Astrocyte (in vitro differentiated cells and primary cell): ENCODE data around the gene ADM. TPM values are rescaled to one million over a fixed set of nuclear protein-coding genes. Genes with fewer than 3 reads are reported as not detected.

Source experiments
- DNase-seq: peaks from one replicate; pipeline ENCODE4 v3.0.0-alpha.2; 2010; ENCODE audit warnings: low read depth
- FAIRE-seq: peaks from 2 replicates; lab custom pipeline; 2011; peaks lifted over from hg19 to GRCh38; lab: Jason Lieb, UNC
- H2AFZ ChIP-seq: 2 replicates; pipeline ENCODE4 v1.6.0; 2012; ENCODE audit warnings: low read depth, low read length, inconsistent platforms
- H3K27ac ChIP-seq: 2 replicates; pipeline ENCODE4 v1.5.1; 2011; ENCODE audit warnings: low read depth, low read length, inconsistent platforms
- H3K27me3 ChIP-seq: 2 replicates; pipeline ENCODE4 v1.6.0; 2011; ENCODE audit warnings: low read length, inconsistent platforms; ENCODE audit not compliant: insufficient read depth
- H3K36me3 ChIP-seq: 2 replicates; pipeline ENCODE4 v1.5.1; 2011; ENCODE audit warnings: low read length, inconsistent platforms; ENCODE audit not compliant: insufficient read depth
- H3K4me1 ChIP-seq: 2 replicates; pipeline ENCODE4 v1.5.1; 2011; ENCODE audit warnings: low read length, inconsistent platforms; ENCODE audit not compliant: insufficient read depth
- H3K4me2 ChIP-seq: 2 replicates; pipeline ENCODE4 v1.6.0; 2012; ENCODE audit warnings: low read length, inconsistent platforms
- H3K4me3 ChIP-seq: 2 replicates; pipeline ENCODE4 v1.5.1; 2011; ENCODE audit warnings: low read depth, mild to moderate bottlenecking, low read length, inconsistent platforms; ENCODE audit not compliant: insufficient read depth
- H3K79me2 ChIP-seq: 2 replicates; pipeline ENCODE4 v1.6.0; 2012; ENCODE audit warnings: mild to moderate bottlenecking, low read length, inconsistent platforms; ENCODE audit not compliant: insufficient read depth
- H3K9ac ChIP-seq: 2 replicates; pipeline ENCODE4 v1.6.0; 2012; ENCODE audit warnings: mild to moderate bottlenecking, low read length, inconsistent platforms
- H3K9me3 ChIP-seq: 2 replicates; pipeline ENCODE4 v1.5.1; 2012; ENCODE audit warnings: low read depth, mild to moderate bottlenecking, low read length, inconsistent platforms; ENCODE audit not compliant: insufficient read depth
- H4K20me1 ChIP-seq: 2 replicates; pipeline ENCODE4 v1.6.0; 2012; ENCODE audit warnings: low read length, inconsistent platforms; ENCODE audit not compliant: insufficient read depth
- H3K27ac Mint-ChIP-seq: one replicate; pipeline ENCODE4 v1.8.0; 2021; ENCODE audit warnings: mild to moderate bottlenecking, mixed read lengths; ENCODE audit not compliant: unreplicated experiment
- H3K27me3 Mint-ChIP-seq: one replicate; pipeline ENCODE4 v1.8.0; 2021; ENCODE audit warnings: low read depth, mixed read lengths; ENCODE audit not compliant: unreplicated experiment
- H3K36me3 Mint-ChIP-seq: one replicate; pipeline ENCODE4 v1.8.0; 2021; ENCODE audit warnings: low read depth, mixed read lengths; ENCODE audit not compliant: unreplicated experiment
- H3K4me1 Mint-ChIP-seq: one replicate; pipeline ENCODE4 v1.8.0; 2021; ENCODE audit warnings: low read depth, mixed read lengths; ENCODE audit not compliant: unreplicated experiment
- H3K4me3 Mint-ChIP-seq: one replicate; pipeline ENCODE4 v1.8.0; 2021; ENCODE audit warnings: mild to moderate bottlenecking, moderate library complexity, mixed read lengths; ENCODE audit not compliant: unreplicated experiment
- H3K9me3 Mint-ChIP-seq: one replicate; pipeline ENCODE4 v1.8.0; 2021; ENCODE audit warnings: mild to moderate bottlenecking, mixed read lengths; ENCODE audit not compliant: unreplicated experiment
- CTCF ChIP-seq: IDR thresholded peaks from 2 replicates; pipeline ENCODE4 v1.5.1; 2011; ENCODE audit warnings: low read depth, mild to moderate bottlenecking, inconsistent platforms, low read length, moderate library complexity; ENCODE audit not compliant: insufficient read depth
- EZH2 ChIP-seq: IDR thresholded peaks from 2 replicates; pipeline ENCODE4 v1.6.1; 2012; ENCODE audit warnings: mild to moderate bottlenecking, low read length, inconsistent platforms; ENCODE audit not compliant: insufficient read depth
- total RNA-seq: library from RNA; stranded (reverse); gene quantifications from 2 replicates; pipeline ENCODE4 v1.2.1, GENCODE V29; 2021

ADM gene
- total RNA-seq, 1 donor from 2014 or later: 78.7 TPM

GRCh38 chr11:10314199-10315072, 9.6 kb downstream of the ADM start:
- FAIRE-seq (no peak), DNase-seq (peak; percentile 60)
- Histone ChIP-seq H3K36me3 (no peaks in the 10 kb centered on the region), H4K20me1 (no peaks in the 10 kb centered on the region), H3K4me3 (no peak overlapping the region), H3K79me2 (no peaks in the 10 kb centered on the region), H3K4me2 (no peak overlapping the region), H3K27me3 (no peaks in the 10 kb centered on the region), H3K9me3 (no peaks in the 10 kb centered on the region), H3K27ac (no peak overlapping the region), H3K4me1 (peaks cover 3% of the 10 kb centered on the region), H3K9ac (no peak overlapping the region), H2AFZ (no peak overlapping the region)
- Mint-ChIP-seq H3K36me3 (no peaks in the 10 kb centered on the region), H3K27ac (no peak overlapping the region), H3K27me3 (no peaks in the 10 kb centered on the region), H3K9me3 (peaks cover 2% of the 10 kb centered on the region), H3K4me1 (peaks cover 10% of the 10 kb centered on the region), H3K4me3 (no peak overlapping the region)
- TF ChIP-seq CTCF (no peak), EZH2 (no peak)

GRCh38 chr11:10315083-10315482, 10.2 kb downstream of the ADM start:
- DNase-seq: no peak
- H3K9me3 Mint-ChIP-seq: peaks cover 2% of the 10 kb centered on the region
- H3K27ac ChIP-seq: no peak overlapping the region
- no peaks in the 10 kb centered on the region for H3K79me2 ChIP-seq
- no peak overlapping the region for H3K4me3 Mint-ChIP-seq
- no peak for TF ChIP-seq CTCF
- no peak for TF ChIP-seq EZH2
- H3K9me3 ChIP-seq: no peaks in the 10 kb centered on the region
- no peak overlapping the region for H3K4me3 ChIP-seq
- no peak for FAIRE-seq
- no peaks in the 10 kb centered on the region for H3K27me3 Mint-ChIP-seq
- no peak overlapping the region for H3K27ac Mint-ChIP-seq
- H3K4me2 ChIP-seq: no peak overlapping the region
- H3K27me3 ChIP-seq: no peaks in the 10 kb centered on the region
- H3K9ac ChIP-seq: no peak overlapping the region
- H3K36me3 Mint-ChIP-seq: no peaks in the 10 kb centered on the region
- no peaks in the 10 kb centered on the region for H3K36me3 ChIP-seq
- H2AFZ ChIP-seq: no peak overlapping the region
- peaks cover 7% of the 10 kb centered on the region for H3K4me1 Mint-ChIP-seq
- H4K20me1 ChIP-seq: no peaks in the 10 kb centered on the region
- no peaks in the 10 kb centered on the region for H3K4me1 ChIP-seq
